ENCODE results near the gene MTTP. TPM values are rescaled to one million over a fixed set of nuclear protein-coding genes. Genes with fewer than 3 reads are reported as not detected.
A peak's percentile ranks its signal among the peaks of the same experiment; 100 is the strongest.

Gene MTTP
- total RNA-seq (2014; rRNA removed; shearing (Covaris generic)): 0.14 TPM in 1 of 2 replicates, not detected in the other
- polyA plus RNA-seq (2016; fragmentation: Nextera tagmentation; extraction: Ambion mirVana): 0.08 and 0.50 TPM in 2 replicates
- long read RNA-seq: 0 reads

DNA sequence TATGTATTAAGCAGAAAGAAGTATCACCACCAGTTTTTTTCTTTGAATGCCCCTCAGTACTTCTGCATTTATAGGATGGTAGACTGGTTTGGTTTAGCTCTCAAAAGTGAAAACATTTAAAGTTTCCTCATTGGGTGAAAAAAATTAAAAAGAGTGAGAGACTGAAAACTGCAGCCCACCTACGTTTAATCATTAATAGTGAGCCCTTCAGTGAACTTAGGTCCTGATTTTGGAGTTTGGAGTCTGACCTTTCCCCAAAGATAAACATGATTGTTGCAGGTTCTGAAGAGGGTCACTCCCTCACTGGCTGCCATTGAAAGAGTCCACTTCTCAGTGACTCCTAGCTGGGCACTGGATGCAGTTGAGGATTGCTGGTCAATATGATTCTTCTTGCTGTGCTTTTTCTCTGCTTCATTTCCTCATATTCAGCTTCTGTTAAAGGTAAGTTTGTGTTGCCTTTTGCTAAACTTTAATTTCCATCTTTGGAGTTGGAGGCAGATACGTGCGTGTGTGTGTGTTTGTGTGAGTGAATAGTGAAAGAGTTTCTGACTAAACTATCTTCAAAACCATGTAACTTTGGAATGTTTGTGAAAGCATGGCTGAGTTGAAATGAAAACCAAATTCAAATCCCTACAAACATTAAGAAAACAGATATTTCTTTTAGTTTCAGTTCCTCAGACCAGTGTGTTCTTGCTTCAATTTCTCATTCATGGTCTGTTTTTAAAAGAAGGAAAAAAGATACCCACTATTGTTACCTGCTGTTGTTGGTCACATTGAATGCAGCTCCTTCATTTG, at the start of gene MTTP:
Gene MTTP, plus strand, starts transcription at position 295 of the 795 bp plus-strand sequence. Its CDS starts 86 bp downstream, at position 381.
- H3K36me3 Mint-ChIP-seq (ENCODE audit: low read depth): no peaks in the 10 kb centered on the region

More for the DNA sequence above, at the start of gene MTTP:
- H3K4me3 Mint-ChIP-seq: peak within 1 kb of the TSS; percentile 39; the same call in 2 of the 3 replicates
- peak within 1 kb of the TSS; percentile 1; the same call in 1 of the 2 replicates for H3K4me3 ChIP-seq
- TF ChIP-seq, protein P1, sequence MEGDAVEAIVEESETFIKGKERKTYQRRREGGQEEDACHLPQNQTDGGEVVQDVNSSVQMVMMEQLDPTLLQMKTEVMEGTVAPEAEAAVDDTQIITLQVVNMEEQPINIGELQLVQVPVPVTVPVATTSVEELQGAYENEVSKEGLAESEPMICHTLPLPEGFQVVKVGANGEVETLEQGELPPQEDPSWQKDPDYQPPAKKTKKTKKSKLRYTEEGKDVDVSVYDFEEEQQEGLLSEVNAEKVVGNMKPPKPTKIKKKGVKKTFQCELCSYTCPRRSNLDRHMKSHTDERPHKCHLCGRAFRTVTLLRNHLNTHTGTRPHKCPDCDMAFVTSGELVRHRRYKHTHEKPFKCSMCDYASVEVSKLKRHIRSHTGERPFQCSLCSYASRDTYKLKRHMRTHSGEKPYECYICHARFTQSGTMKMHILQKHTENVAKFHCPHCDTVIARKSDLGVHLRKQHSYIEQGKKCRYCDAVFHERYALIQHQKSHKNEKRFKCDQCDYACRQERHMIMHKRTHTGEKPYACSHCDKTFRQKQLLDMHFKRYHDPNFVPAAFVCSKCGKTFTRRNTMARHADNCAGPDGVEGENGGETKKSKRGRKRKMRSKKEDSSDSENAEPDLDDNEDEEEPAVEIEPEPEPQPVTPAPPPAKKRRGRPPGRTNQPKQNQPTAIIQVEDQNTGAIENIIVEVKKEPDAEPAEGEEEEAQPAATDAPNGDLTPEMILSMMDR (conservative IDR thresholded peaks at IDR 0.05; ENCODE audit: low read depth in 2 of 2): no peak
- TF ChIP-seq POLR2AphosphoS5 (IDR thresholded peaks at IDR 0.05; ENCODE audit: low read depth) (no peak), NANOG (IDR thresholded peaks at IDR 0.05; ENCODE audit: borderline replicate concordance) (no peak), EZH2phosphoT487 (IDR thresholded peaks at IDR 0.05; ENCODE audit: unreplicated experiment) (no peak), CREB1 (CRISPR knock-in tag; IDR thresholded peaks at IDR 0.05; ENCODE audit: low read depth) (no peak), ZNF331 (CRISPR knock-in tag; IDR thresholded peaks at IDR 0.05; ENCODE audit: low read depth) (no peak), STAT1 (IDR thresholded peaks at IDR 0.05; ENCODE audit: unreplicated experiment) (no peak), ZNF114 (CRISPR knock-in tag; IDR thresholded peaks at IDR 0.05) (no peak)
- TF ChIP-seq, protein P2, sequence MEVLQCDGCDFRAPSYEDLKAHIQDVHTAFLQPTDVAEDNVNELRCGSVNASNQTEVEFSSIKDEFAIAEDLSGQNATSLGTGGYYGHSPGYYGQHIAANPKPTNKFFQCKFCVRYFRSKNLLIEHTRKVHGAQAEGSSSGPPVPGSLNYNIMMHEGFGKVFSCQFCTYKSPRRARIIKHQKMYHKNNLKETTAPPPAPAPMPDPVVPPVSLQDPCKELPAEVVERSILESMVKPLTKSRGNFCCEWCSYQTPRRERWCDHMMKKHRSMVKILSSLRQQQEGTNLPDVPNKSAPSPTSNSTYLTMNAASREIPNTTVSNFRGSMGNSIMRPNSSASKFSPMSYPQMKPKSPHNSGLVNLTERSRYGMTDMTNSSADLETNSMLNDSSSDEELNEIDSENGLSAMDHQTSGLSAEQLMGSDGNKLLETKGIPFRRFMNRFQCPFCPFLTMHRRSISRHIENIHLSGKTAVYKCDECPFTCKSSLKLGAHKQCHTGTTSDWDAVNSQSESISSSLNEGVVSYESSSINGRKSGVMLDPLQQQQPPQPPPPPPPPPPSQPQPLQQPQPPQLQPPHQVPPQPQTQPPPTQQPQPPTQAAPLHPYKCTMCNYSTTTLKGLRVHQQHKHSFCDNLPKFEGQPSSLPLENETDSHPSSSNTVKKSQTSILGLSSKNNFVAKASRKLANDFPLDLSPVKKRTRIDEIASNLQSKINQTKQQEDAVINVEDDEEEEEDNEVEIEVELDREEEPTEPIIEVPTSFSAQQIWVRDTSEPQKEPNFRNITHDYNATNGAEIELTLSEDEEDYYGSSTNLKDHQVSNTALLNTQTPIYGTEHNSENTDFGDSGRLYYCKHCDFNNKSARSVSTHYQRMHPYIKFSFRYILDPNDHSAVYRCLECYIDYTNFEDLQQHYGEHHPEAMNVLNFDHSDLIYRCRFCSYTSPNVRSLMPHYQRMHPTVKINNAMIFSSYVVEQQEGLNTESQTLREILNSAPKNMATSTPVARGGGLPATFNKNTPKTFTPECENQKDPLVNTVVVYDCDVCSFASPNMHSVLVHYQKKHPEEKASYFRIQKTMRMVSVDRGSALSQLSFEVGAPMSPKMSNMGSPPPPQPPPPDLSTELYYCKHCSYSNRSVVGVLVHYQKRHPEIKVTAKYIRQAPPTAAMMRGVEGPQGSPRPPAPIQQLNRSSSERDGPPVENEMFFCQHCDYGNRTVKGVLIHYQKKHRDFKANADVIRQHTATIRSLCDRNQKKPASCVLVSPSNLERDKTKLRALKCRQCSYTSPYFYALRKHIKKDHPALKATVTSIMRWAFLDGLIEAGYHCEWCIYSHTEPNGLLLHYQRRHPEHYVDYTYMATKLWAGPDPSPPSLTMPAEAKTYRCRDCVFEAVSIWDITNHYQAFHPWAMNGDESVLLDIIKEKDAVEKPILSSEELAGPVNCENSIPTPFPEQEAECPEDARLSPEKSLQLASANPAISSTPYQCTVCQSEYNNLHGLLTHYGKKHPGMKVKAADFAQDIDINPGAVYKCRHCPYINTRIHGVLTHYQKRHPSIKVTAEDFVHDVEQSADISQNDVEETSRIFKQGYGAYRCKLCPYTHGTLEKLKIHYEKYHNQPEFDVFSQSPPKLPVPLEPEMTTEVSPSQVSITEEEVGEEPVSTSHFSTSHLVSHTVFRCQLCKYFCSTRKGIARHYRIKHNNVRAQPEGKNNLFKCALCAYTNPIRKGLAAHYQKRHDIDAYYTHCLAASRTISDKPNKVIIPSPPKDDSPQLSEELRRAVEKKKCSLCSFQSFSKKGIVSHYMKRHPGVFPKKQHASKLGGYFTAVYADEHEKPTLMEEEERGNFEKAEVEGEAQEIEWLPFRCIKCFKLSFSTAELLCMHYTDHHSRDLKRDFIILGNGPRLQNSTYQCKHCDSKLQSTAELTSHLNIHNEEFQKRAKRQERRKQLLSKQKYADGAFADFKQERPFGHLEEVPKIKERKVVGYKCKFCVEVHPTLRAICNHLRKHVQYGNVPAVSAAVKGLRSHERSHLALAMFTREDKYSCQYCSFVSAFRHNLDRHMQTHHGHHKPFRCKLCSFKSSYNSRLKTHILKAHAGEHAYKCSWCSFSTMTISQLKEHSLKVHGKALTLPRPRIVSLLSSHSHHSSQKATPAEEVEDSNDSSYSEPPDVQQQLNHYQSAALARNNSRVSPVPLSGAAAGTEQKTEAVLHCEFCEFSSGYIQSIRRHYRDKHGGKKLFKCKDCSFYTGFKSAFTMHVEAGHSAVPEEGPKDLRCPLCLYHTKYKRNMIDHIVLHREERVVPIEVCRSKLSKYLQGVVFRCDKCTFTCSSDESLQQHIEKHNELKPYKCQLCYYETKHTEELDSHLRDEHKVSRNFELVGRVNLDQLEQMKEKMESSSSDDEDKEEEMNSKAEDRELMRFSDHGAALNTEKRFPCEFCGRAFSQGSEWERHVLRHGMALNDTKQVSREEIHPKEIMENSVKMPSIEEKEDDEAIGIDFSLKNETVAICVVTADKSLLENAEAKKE (CRISPR knock-in tag; IDR thresholded peaks at IDR 0.05): no peak
- TF ChIP-seq, protein P3, sequence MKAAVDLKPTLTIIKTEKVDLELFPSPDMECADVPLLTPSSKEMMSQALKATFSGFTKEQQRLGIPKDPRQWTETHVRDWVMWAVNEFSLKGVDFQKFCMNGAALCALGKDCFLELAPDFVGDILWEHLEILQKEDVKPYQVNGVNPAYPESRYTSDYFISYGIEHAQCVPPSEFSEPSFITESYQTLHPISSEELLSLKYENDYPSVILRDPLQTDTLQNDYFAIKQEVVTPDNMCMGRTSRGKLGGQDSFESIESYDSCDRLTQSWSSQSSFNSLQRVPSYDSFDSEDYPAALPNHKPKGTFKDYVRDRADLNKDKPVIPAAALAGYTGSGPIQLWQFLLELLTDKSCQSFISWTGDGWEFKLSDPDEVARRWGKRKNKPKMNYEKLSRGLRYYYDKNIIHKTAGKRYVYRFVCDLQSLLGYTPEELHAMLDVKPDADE (IDR thresholded peaks at IDR 0.05): no peak
- TF ChIP-seq, protein P4, sequence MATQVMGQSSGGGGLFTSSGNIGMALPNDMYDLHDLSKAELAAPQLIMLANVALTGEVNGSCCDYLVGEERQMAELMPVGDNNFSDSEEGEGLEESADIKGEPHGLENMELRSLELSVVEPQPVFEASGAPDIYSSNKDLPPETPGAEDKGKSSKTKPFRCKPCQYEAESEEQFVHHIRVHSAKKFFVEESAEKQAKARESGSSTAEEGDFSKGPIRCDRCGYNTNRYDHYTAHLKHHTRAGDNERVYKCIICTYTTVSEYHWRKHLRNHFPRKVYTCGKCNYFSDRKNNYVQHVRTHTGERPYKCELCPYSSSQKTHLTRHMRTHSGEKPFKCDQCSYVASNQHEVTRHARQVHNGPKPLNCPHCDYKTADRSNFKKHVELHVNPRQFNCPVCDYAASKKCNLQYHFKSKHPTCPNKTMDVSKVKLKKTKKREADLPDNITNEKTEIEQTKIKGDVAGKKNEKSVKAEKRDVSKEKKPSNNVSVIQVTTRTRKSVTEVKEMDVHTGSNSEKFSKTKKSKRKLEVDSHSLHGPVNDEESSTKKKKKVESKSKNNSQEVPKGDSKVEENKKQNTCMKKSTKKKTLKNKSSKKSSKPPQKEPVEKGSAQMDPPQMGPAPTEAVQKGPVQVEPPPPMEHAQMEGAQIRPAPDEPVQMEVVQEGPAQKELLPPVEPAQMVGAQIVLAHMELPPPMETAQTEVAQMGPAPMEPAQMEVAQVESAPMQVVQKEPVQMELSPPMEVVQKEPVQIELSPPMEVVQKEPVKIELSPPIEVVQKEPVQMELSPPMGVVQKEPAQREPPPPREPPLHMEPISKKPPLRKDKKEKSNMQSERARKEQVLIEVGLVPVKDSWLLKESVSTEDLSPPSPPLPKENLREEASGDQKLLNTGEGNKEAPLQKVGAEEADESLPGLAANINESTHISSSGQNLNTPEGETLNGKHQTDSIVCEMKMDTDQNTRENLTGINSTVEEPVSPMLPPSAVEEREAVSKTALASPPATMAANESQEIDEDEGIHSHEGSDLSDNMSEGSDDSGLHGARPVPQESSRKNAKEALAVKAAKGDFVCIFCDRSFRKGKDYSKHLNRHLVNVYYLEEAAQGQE (IDR thresholded peaks at IDR 0.05; ENCODE audit: unreplicated experiment): no peak
- peaks cover 9% of the 10 kb centered on the region; the same call in 1 of the 2 replicates for H3K4me1 ChIP-seq (ENCODE audit: insufficient read depth)
- H3K27me3 ChIP-seq (ENCODE audit: insufficient read depth): no peaks in the 10 kb centered on the region
- DNase-seq (ENCODE audit: low spot score): peak; percentile 25
- peak within 1 kb of the TSS; percentile 93 for H3K27ac Mint-ChIP-seq
- no peaks in the 10 kb centered on the region for H3K36me3 ChIP-seq (ENCODE audit: insufficient read depth)
- no peaks in the 10 kb centered on the region for H3K9me2 ChIP-seq (ENCODE audit: insufficient read depth)
- ATAC-seq: peak; percentile 41
- no peak within 1 kb of the TSS for H3K27ac ChIP-seq (ENCODE audit: low read depth)
- peak within 1 kb of the TSS; percentile 5; the same call in 1 of the 2 replicates for H3K4me2 ChIP-seq
- H3F3A ChIP-seq (replicated peaks; ENCODE audit: low read depth): no peaks in the 10 kb centered on the region
- H3K79me2 ChIP-seq (replicated peaks; ENCODE audit: insufficient read depth): no peaks in the 10 kb centered on the region
- no peaks in the 10 kb centered on the region for H4K20me1 ChIP-seq (replicated peaks; ENCODE audit: insufficient read depth)
- peaks cover 9% of the 10 kb centered on the region for H3K4me1 Mint-ChIP-seq
- H3K27me3 Mint-ChIP-seq (ENCODE audit: insufficient read depth, low read depth, poor library complexity): no peaks in the 10 kb centered on the region
- no peaks in the 10 kb centered on the region for H3K9me3 Mint-ChIP-seq
- peak within 1 kb of the TSS; percentile 56 for H2AFZ ChIP-seq
